Heart left ventricle (tissue), 16 donors: Measurements from ENCODE around the gene OTOGL. TPM values are rescaled to one million over a fixed set of nuclear protein-coding genes. Genes with fewer than 3 reads are reported as not detected.

ENCODE experiments used
- ATAC-seq, 4 donors: fragments of 200-7000 bp; cut with Tn5 transposase; one replicate each; pipeline ENCODE4 v1.9.1; 2020 to 2022; ENCODE audit warnings: moderate library complexity in 4 of 4, mild to moderate bottlenecking in 3 of 4, moderate number of reproducible peaks in 1 of 4
- DNase-seq, 5 donors: peaks; one replicate each; pipeline ENCODE4 v3.0.0-alpha.2; 2020
- H3K27ac ChIP-seq, 12 donors: fragments of 200-600 bp; sonication (generic) in 4 of 12; one replicate each; pipeline versions ENCODE4 v1.5.0 to v1.8.0; 2016 to 2022; ENCODE audit warnings: mild to moderate bottlenecking in 2 of 12
- H3K27me3 ChIP-seq, 9 donors: fragments of 200-600 bp; sonication (generic) in 2 of 9; one replicate each; pipeline versions ENCODE4 v1.5.1 to v1.8.0; 2016 to 2022; ENCODE audit warnings: mild to moderate bottlenecking in 3 of 9
- H3K36me3 ChIP-seq, 9 donors: fragments of 200-600 bp; sonication (generic) in 2 of 9; one replicate each; pipeline versions ENCODE4 v1.5.0 to v1.8.0; 2018 to 2022; ENCODE audit warnings: mild to moderate bottlenecking in 2 of 9
- H3K4me1 ChIP-seq, 12 donors: fragments of 200-600 bp; sonication (generic) in 4 of 12; one replicate each; pipeline versions ENCODE4 v1.5.0 to v1.8.0; 2016 to 2022; ENCODE audit warnings: mild to moderate bottlenecking in 3 of 12
- H3K4me3 ChIP-seq, 12 donors: fragments of 200-600 bp; sonication (generic) in 4 of 12; one replicate each; pipeline versions ENCODE4 v1.5.0 to v1.8.0; 2017 to 2022; ENCODE audit warnings: mild to moderate bottlenecking in 9 of 12, moderate library complexity in 4 of 12
- H3K9me3 ChIP-seq, 12 donors: fragments of 200-600 bp; sonication (generic) in 4 of 12; one replicate each; pipeline versions ENCODE4 v1.5.0 to v1.8.0; 2016 to 2022; ENCODE audit warnings: mild to moderate bottlenecking in 1 of 12
- POLR2A ChIP-seq, 2 donors: fragments of 450-650 bp; IDR thresholded peaks; one replicate each; pipeline ENCODE4 v1.6.1; 2017; ENCODE audit warnings: antibody characterized with exemption in 2 of 2, mild to moderate bottlenecking in 2 of 2, moderate library complexity in 2 of 2
- WGBS, 4 donors: extraction: QIAGEN DNeasy Blood & Tissue Kit in 2 of 4; methylation state at CpG; one replicate each; pipeline versions ENCODE4 v1.1.5 to v1.1.7; 2013 to 2018; 5-methylcytosine and 5-hydroxymethylcytosine counted together
- intact Hi-C, 10 donors: fragments of 100-400 bp; cut with DNase I; formaldehyde crosslinking; loops; one replicate each; pipeline versions ENCODE4 v1.11.1 to v1.14.2; 2022
- polyA plus RNA-seq, 2 donors: library from polyadenylated mRNA; stranded (reverse); fragments of 200-250 nt; gene quantifications; one replicate each; pipeline ENCODE4 v1.2.3, GENCODE V29; 2013
- total RNA-seq, 9 donors: library from RNA; depleted of rRNA in 2 of 9; stranded (reverse); fragments of >200 nt in 2 of 9; fragmentation: NEBNext Ultra II Directional in 3 of 9; extraction: Animal tissue kit (Norgen Biotek cat#: 25700) in 3 of 9; gene quantifications; one replicate each; pipeline versions ENCODE4 v1.1.0 to v1.2.4, GENCODE V29; 2016 to 2023
- TF ChIP-seq, protein P1 (sequence below), 12 donors: fragments of 200-600 bp; sonication (generic) in 4 of 12; IDR thresholded peaks; one replicate each; pipeline versions ENCODE4 v1.5.0 to v1.8.0; 2018 to 2022; ENCODE audit warnings: antibody characterized with exemption in 12 of 12, mild to moderate bottlenecking in 5 of 12
- donor health status: ischemic (EF 13 %, LVEDD 7.1; RV severe dilation, severe dysfunction).
- donor health status: healthy with polysubstance abuse.
- donor health status: DM: no; HTN: yes; CAD: no.
- donor health status: DM: no; HTN: no; CAD: no.
- donor health status: ischemic (EF 25% LVEDD 6.9; RV normal size, moderate dysfunction).
- donor health status: ischemic (EF 25% LVEDD 5.7; RV mildly dilated, moderate dysfunction).
- donor health status: healthy.
- donor health status: DM: yes; HTN: yes; CAD: no.
- donor health status: ischemic (EF 35%, LVEDD 5.7; RV mildly dilated, moderate dysfunction).
- donor health status: nonischemic (EF 11% LVEDD 7.7; RV severe dilation, severe dysfunction).
- donor health status: DM: yes; HTN: yes; CAD: no.
- donor health status: PGD.
- donor health status: ischemic (EF 29% LVEDD 5.4; RV normal size, mild dysfunction).
- donor health status: nonischemic (EF 23%, LVEDD 6.1; RV moderate dilation, normal function).

The OTOGL gene
- total and polyA plus RNA-seq, 11 donors: 0.05 to 1.3 (median 0.27) TPM

DNA sequence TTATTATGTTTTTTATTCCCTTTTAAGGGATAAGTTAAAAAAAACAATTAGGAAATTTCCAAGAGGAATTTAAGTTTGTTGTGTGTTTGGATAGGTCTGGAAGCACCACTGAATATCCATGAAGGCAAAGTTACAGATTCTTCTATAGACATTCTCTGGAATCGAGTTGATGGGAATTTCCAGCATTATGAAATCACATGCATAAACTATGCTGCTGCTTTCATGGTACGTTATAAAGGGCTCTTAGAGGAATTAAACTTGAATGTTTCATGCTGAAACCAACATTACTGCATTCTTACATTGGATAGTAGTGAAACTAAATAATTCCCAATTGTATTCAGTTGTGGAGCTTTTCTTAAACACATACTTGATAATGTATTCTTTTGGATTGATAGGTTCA is 323.2 kb downstream of the OTOGL start:
- no peaks in the 10 kb centered on the region for H3K27me3 ChIP-seq
- TF ChIP-seq POLR2A (IDR thresholded peaks at IDR 0.05): no peak
- TF ChIP-seq, protein P1, sequence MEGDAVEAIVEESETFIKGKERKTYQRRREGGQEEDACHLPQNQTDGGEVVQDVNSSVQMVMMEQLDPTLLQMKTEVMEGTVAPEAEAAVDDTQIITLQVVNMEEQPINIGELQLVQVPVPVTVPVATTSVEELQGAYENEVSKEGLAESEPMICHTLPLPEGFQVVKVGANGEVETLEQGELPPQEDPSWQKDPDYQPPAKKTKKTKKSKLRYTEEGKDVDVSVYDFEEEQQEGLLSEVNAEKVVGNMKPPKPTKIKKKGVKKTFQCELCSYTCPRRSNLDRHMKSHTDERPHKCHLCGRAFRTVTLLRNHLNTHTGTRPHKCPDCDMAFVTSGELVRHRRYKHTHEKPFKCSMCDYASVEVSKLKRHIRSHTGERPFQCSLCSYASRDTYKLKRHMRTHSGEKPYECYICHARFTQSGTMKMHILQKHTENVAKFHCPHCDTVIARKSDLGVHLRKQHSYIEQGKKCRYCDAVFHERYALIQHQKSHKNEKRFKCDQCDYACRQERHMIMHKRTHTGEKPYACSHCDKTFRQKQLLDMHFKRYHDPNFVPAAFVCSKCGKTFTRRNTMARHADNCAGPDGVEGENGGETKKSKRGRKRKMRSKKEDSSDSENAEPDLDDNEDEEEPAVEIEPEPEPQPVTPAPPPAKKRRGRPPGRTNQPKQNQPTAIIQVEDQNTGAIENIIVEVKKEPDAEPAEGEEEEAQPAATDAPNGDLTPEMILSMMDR (IDR thresholded peaks at IDR 0.05): no peak
- H3K27ac ChIP-seq: no peak overlapping the region
- DNase-seq: no peak
- no peak for ATAC-seq
- H3K4me3 ChIP-seq: no peak overlapping the region
- H3K4me1 ChIP-seq: peaks cover 0 to 2% (median 0%) of the 10 kb centered on the region in 12 donors
- WGBS, 4 donors: 25 to 78% (median 51%) methylated on average over 2 of the region's 2 CpGs
- no peaks in the 10 kb centered on the region for H3K9me3 ChIP-seq
- intact Hi-C loops: no loop called here
- H3K36me3 ChIP-seq: no peaks in the 10 kb centered on the region

Other genes with a start within 250 kb of the OTOGL start
- gene PPP1R12A, start 164.4 kb upstream of the OTOGL start, total RNA-seq: 10 to 100 TPM; 42.3 to 77.8 (median 54.9) TPM
- 10 to 100 TPM; 16.8 to 20.0 TPM for gene PPP1R12A, start 164.4 kb upstream of the OTOGL start, polyA plus RNA-seq